ENCODE data around the gene DNAAF5. TPM values are rescaled to one million over a fixed set of nuclear protein-coding genes. Genes with fewer than 3 reads are reported as not detected.

DNAAF5 gene
- total and polyA plus RNA-seq, 2 of the 13 experiments (the other 11 are each of a cell fraction or from before 2014, with no cell fraction given): 11.9 to 21.5 TPM

GRCh38 chr7:815284-816216 lies 89.1 kb downstream of the DNAAF5 start (continued):
- TF ChIP-seq IRF2 (CRISPR knock-in tag; IDR thresholded peaks at IDR 0.05): no peak
- TF ChIP-seq ZNF891 (CRISPR knock-in tag; IDR thresholded peaks at IDR 0.05): no peak
- no peak for TF ChIP-seq AGO2 (optimal IDR thresholded peaks at IDR 0.05; ENCODE audit: low read depth, low read length)
- no peak for TF ChIP-seq PCBP2 (optimal IDR thresholded peaks at IDR 0.05; ENCODE audit: low read depth, low read length, poor library complexity, severe bottlenecking)
- TF ChIP-seq, protein P1, sequence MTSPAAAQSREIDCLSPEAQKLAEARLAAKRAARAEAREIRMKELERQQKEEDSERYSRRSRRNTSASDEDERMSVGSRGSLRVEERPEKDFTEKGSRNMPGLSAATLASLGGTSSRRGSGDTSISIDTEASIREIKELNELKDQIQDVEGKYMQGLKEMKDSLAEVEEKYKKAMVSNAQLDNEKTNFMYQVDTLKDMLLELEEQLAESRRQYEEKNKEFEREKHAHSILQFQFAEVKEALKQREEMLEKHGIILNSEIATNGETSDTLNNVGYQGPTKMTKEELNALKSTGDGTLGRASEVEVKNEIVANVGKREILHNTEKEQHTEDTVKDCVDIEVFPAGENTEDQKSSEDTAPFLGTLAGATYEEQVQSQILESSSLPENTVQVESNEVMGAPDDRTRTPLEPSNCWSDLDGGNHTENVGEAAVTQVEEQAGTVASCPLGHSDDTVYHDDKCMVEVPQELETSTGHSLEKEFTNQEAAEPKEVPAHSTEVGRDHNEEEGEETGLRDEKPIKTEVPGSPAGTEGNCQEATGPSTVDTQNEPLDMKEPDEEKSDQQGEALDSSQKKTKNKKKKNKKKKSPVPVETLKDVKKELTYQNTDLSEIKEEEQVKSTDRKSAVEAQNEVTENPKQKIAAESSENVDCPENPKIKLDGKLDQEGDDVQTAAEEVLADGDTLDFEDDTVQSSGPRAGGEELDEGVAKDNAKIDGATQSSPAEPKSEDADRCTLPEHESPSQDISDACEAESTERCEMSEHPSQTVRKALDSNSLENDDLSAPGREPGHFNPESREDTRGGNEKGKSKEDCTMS (CRISPR knock-in tag; conservative IDR thresholded peaks at IDR 0.05): no peak
- TF ChIP-seq ZNF513 (CRISPR knock-in tag; conservative IDR thresholded peaks at IDR 0.05): no peak
- TF ChIP-seq ZNF225 (CRISPR knock-in tag; IDR thresholded peaks at IDR 0.05): no peak
- TF ChIP-seq AGO1 (IDR thresholded peaks at IDR 0.05; ENCODE audit: low read depth, low read length, poor library complexity, severe bottlenecking): no peak
- no peak for TF ChIP-seq SIN3B (IDR thresholded peaks at IDR 0.05; ENCODE audit: low read length)
- TF ChIP-seq ARID2 (CRISPR knock-in tag; IDR thresholded peaks at IDR 0.05; ENCODE audit: borderline replicate concordance): no peak
- TF ChIP-seq FIP1L1 (IDR thresholded peaks at IDR 0.05; ENCODE audit: borderline replicate concordance, insufficient read depth, low read depth, low read length): no peak
- no peak for TF ChIP-seq PAF1 (CRISPR knock-in tag; IDR thresholded peaks at IDR 0.05)
- no peak for TF ChIP-seq SKI (IDR thresholded peaks at IDR 0.05; ENCODE audit: partially characterized antibody)
- no peak for TF ChIP-seq CEBPG (CRISPR knock-in tag; IDR thresholded peaks at IDR 0.05)
- TF ChIP-seq ZNF580 (CRISPR knock-in tag; IDR thresholded peaks at IDR 0.05; ENCODE audit: borderline replicate concordance, low read depth): 0 out of 2 replicates have a peak, but pooled peaks have one; percentile 30
- no peak for TF ChIP-seq MIXL1 (CRISPR knock-in tag; IDR thresholded peaks at IDR 0.05)
- no peak for TF ChIP-seq POGK (CRISPR knock-in tag; conservative IDR thresholded peaks at IDR 0.05)
- TF ChIP-seq ZNF567 (CRISPR knock-in tag; IDR thresholded peaks at IDR 0.05; ENCODE audit: borderline replicate concordance): no peak
- no peak for TF ChIP-seq FOXJ3 (CRISPR knock-in tag; IDR thresholded peaks at IDR 0.05; ENCODE audit: borderline replicate concordance)
- TF ChIP-seq ZBTB33 (CRISPR knock-in tag; IDR thresholded peaks at IDR 0.05): no peak

All from HepG2 (cell line).